HG02884 (cell line): ENCODE measurements around the gene ITGAL.

Experiments used
- ATAC-seq: cut with Tn5 transposase; IDR thresholded peaks from one replicate; pipeline ENCODE4 v1.9.1; 2021; ENCODE audit warnings: mild to moderate bottlenecking, moderate library complexity; ENCODE audit not compliant: unreplicated experiment

Gene ITGAL

GRCh38 chr16:30567160-30567990 is 94.8 kb downstream of the ITGAL start:
- ATAC-seq = no peak

- ATAC-seq = no peak
Measured at GRCh38 chr16:30567991-30568638, 95.6 kb downstream of the ITGAL start.

GRCh38 chr16:30569281-30569680 is 96.7 kb downstream of the ITGAL start:
- ATAC-seq = no peak

DNA sequence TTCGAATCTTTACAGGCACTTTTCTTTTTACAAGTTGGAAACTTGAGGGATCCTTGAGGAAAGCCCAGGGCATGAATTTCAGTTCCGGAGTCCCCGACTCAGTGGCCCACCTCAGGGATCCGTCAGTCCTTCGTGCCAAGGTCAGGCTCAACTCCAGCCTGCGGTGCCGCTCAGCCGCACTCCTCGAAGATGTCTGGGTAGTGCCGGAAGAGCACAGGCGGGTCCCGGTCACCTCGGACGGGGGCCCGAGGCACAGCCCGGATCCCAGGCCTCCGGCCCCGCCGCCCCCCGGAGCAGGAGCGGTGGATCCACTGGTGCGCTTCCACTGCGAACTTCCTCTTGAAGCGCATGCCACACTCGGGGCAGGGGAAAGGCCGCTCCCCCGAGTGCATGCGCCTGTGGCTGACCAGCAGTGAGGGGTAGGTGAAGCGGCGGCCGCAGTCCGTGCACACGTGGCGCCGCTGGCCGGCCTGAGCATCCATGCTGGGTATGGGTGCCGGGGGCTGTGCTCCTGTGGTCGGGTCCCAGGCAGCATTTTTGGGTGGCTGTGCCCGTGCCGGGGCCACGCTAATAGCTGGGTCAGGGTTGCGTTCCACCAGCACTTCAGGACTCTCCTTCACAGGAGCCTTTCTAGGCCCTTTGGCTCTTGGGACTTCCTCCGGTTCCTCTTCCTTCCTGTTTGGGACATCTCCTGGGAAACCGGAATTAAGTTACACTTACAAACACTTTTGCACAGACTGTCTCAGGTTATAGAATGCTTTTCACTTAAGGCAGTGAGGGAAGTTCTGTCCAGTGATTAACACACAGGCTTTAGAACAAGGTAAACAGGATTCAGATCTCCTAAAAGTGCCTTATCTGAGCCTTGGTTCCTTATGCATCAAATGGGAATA is 97.4 kb downstream of the ITGAL start:
- no peak for ATAC-seq

DNA sequence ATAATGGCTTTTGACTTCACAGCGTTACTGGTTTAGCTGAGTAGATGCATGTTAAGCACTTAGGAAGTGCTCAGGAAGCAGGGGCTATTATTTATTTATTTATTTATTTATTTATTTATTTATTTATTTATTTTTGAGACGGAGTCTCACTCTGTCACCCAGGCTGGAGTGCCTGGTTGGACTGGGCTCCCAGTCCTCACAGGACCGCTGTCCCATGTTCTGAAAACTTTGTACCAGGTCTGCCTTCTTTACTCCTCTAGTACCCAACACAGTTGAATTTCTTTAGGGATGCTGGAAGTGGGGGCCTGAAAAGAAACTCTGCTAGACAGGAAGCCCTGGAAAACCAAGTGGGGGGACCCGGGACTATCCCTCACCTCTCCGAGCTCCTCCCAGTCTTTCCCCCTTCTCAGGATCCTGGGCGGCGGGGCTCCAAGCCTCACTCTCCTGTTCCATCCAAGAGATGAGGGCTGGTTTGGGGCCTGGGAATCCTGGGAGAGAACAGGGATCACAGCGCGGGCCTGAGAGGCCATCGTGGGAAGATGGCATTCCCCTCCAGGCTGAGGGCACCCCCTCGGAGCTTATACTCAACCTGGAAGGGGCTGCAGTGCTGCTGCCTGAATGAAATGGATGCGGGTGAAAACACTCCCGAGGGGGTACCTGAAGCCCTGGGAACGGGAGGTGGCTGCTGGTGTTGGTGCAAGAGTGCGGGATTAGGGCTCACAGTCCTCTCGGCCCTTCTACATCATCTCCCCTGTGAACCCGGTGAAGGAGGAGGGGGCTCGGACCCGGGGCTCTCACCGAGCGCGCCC is 98.3 kb downstream of the ITGAL start:
- ATAC-seq = no peak

DNA sequence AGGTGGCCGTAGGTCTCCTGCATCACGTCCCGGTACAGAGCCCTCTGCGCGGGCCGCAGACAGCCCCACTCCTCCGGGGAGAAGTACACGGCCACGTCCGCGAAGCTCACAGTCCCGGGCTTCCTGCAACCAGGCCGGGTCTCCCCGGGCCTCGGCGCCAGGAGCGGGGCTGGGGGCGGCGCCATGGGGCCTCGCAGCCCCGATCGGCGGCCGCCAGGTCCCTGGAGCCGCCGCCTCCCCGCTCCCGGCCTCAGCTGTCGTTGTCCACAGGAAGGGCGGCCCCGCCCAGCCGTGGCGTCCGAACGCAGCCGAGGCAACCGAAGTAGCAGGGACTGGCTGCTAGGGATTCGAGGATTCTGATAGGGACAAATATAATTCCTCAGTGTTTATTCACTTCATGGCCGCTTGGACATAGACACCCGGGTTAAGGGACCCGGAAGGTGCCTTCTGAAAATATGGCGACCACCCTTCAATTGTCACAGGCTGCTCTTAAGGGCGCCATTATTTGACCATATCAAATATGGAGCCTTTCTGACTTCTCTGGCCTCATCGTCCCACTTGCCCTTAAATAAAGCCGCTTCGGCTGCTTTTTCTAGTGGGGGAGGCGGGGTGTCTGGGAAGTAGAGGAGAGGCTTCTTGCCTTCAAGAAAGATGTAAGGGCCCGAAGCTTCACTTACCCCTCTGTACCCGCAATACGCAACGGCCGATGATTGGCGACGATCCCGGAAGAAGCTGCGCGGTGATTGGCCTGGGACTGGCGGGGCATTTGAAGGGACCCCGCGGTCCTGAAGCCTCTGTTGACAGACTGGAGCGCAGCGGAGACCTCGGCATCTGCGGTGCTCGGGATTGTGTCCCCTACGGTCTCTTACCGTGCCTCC is 99.1 kb downstream of the ITGAL start, which contains the start of gene ZNF688:
TSS of gene ZNF688 (minus strand) at position 270 of the 878 bp plus-strand sequence. CDS start at position 185, 85 bp downstream.
- peak; percentile 72 for ATAC-seq
